ENCODE data around the gene SH3PXD2A. TPM values are rescaled to one million over a fixed set of nuclear protein-coding genes. Genes with fewer than 3 reads are reported as not detected.

SH3PXD2A gene
- total RNA-seq, 1 experiment from 2014 or later: 13.2 TPM

- H3K4me3 Mint-ChIP-seq (ENCODE audit: unreplicated experiment): no peak overlapping the region
- no TSS peak for BruUV-seq (replicated peaks)
- intact Hi-C loops (cut with micrococcal nuclease): no loop called here
- no peaks in the 10 kb centered on the region for H3K27me3 Mint-ChIP-seq (ENCODE audit: insufficient read depth, unreplicated experiment)
- H3K27ac Mint-ChIP-seq (ENCODE audit: low read depth, unreplicated experiment): no peak overlapping the region
- H3K9me3 Mint-ChIP-seq (ENCODE audit: unreplicated experiment): no peaks in the 10 kb centered on the region
- ChIA-PET POLR2A (no interaction called here), CTCF (interaction anchor here (0.9 to 2.2 kb wide), 4 partner anchors 9 to 153 kb away, joined by 3 to 7 read pairs (median 5); no protein-coding TSS in a partner anchor)
- no peak for TF ChIP-seq CTCF (IDR thresholded peaks at IDR 0.05; ENCODE audit: unreplicated experiment)
- H3K4me1 Mint-ChIP-seq (ENCODE audit: insufficient read depth, unreplicated experiment): peaks cover 6% of the 10 kb centered on the region
- DNase-seq (ENCODE audit: unreplicated experiment): no peak
- H3K36me3 Mint-ChIP-seq (ENCODE audit: insufficient read depth, unreplicated experiment): no peaks in the 10 kb centered on the region
These were observed 15.9 kb downstream of the SH3PXD2A start for GRCh38 chr10:103839519-103839871.

GRCh38 chr10:103838862-103839518 lies 16.4 kb downstream of the SH3PXD2A start:
- POLR2A ChIA-PET: interaction anchor here (1.5 kb wide), 1 partner anchor 10 kb away, joined by 4 read pairs; no protein-coding TSS in a partner anchor
- Mint-ChIP-seq H3K4me3 (ENCODE audit: unreplicated experiment) (no peak overlapping the region), H3K36me3 (ENCODE audit: insufficient read depth, unreplicated experiment) (no peaks in the 10 kb centered on the region), H3K27ac (ENCODE audit: low read depth, unreplicated experiment) (no peak overlapping the region), H3K27me3 (ENCODE audit: insufficient read depth, unreplicated experiment) (no peaks in the 10 kb centered on the region), H3K4me1 (ENCODE audit: insufficient read depth, unreplicated experiment) (peaks cover 6% of the 10 kb centered on the region), H3K9me3 (ENCODE audit: unreplicated experiment) (no peaks in the 10 kb centered on the region)
- CTCF ChIA-PET: interaction anchor here (0.9 to 2.2 kb wide), 5 partner anchors 9 to 152 kb away, joined by 3 to 7 read pairs (median 4); no protein-coding TSS in a partner anchor
- intact Hi-C loops (cut with micrococcal nuclease): no loop called here
- BruUV-seq (replicated peaks): no TSS peak
- no peak for DNase-seq (ENCODE audit: unreplicated experiment)
- no peak for TF ChIP-seq CTCF (IDR thresholded peaks at IDR 0.05; ENCODE audit: unreplicated experiment)

GRCh38 chr10:103838070-103838395 lies 17.3 kb downstream of the SH3PXD2A start:
- no peak overlapping the region for H3K4me3 Mint-ChIP-seq (ENCODE audit: unreplicated experiment)
- no peaks in the 10 kb centered on the region for H3K27me3 Mint-ChIP-seq (ENCODE audit: insufficient read depth, unreplicated experiment)
- no peaks in the 10 kb centered on the region for H3K36me3 Mint-ChIP-seq (ENCODE audit: insufficient read depth, unreplicated experiment)
- CTCF ChIA-PET: interaction anchor here (1.3 to 2.2 kb wide), 3 partner anchors 10 to 125 kb away, joined by 3 to 7 read pairs (median 4); no protein-coding TSS in a partner anchor
- H3K9me3 Mint-ChIP-seq (ENCODE audit: unreplicated experiment): no peaks in the 10 kb centered on the region
- intact Hi-C loops (cut with micrococcal nuclease): no loop called here
- no peak for TF ChIP-seq CTCF (IDR thresholded peaks at IDR 0.05; ENCODE audit: unreplicated experiment)
- DNase-seq (ENCODE audit: unreplicated experiment): no peak
- BruUV-seq (replicated peaks): no TSS peak
- H3K4me1 Mint-ChIP-seq (ENCODE audit: insufficient read depth, unreplicated experiment): peaks cover 6% of the 10 kb centered on the region
- POLR2A ChIA-PET: interaction anchor here (1.5 kb wide), 1 partner anchor 9 kb away, joined by 4 read pairs; no protein-coding TSS in a partner anchor
- no peak overlapping the region for H3K27ac Mint-ChIP-seq (ENCODE audit: low read depth, unreplicated experiment)

- H3K36me3 Mint-ChIP-seq (ENCODE audit: insufficient read depth, unreplicated experiment): no peaks in the 10 kb centered on the region
- CTCF ChIA-PET: interaction anchor here (0.7 to 1.4 kb wide), 3 partner anchors 11 to 260 kb away, joined by 3 to 4 read pairs (median 4); no protein-coding TSS in a partner anchor
- TF ChIP-seq CTCF (IDR thresholded peaks at IDR 0.05; ENCODE audit: unreplicated experiment): no peak
These were observed 17.9 kb downstream of the SH3PXD2A start for GRCh38 chr10:103837370-103838069.

More at GRCh38 chr10:103837370-103838069, 17.9 kb downstream of the SH3PXD2A start:
- no peak for DNase-seq (ENCODE audit: unreplicated experiment)
- intact Hi-C loops (cut with micrococcal nuclease): no loop called here
- BruUV-seq (replicated peaks): no TSS peak
- no peak overlapping the region for H3K27ac Mint-ChIP-seq (ENCODE audit: low read depth, unreplicated experiment)
- H3K4me1 Mint-ChIP-seq (ENCODE audit: insufficient read depth, unreplicated experiment): peaks cover 6% of the 10 kb centered on the region
- no peaks in the 10 kb centered on the region for H3K27me3 Mint-ChIP-seq (ENCODE audit: insufficient read depth, unreplicated experiment)
- POLR2A ChIA-PET: interaction anchor here (0.7 to 1.5 kb wide), 3 partner anchors 8 to 14 kb away, joined by 3 to 5 read pairs (median 4); no protein-coding TSS in a partner anchor
- H3K4me3 Mint-ChIP-seq (ENCODE audit: unreplicated experiment): no peak overlapping the region
- H3K9me3 Mint-ChIP-seq (ENCODE audit: unreplicated experiment): no peaks in the 10 kb centered on the region

Measured in MCF 10A (cell line).